Endothelial cell of umbilical vein (primary cell): ENCODE measurements around the gene GGPS1. TPM values are rescaled to one million over a fixed set of nuclear protein-coding genes. Genes with fewer than 3 reads are reported as not detected.

Experiments
- BruUV-seq: library from RNA; stranded (reverse); fragments of 400-500 nt; replicated peaks from 2 replicates; lab custom pipeline; 2021; lab: Mats Ljungman, UMichigan
- CTCF ChIA-PET: fragments of 300-600, 350-600 bp; sonication (Branson Sonifier 250); formaldehyde crosslinking; loops from one replicate; lab custom pipeline; 2021; ENCODE audit warnings: antibody characterized with exemption, inconsistent platforms; lab: Charles Lee
- POLR2A ChIA-PET: fragments of 300-600, 350-600 bp; sonication (Branson Sonifier 250); formaldehyde crosslinking; loops from one replicate; lab custom pipeline; 2021; ENCODE audit warnings: antibody characterized with exemption, inconsistent platforms; lab: Charles Lee
- DNase-seq: peaks from one replicate; pipeline ENCODE4 v3.0.0-alpha.2; 2011; ENCODE audit warnings: low read depth, low spot score
- FAIRE-seq: peaks from 2 replicates; lab custom pipeline; 2011; peaks lifted over from hg19 to GRCh38; lab: Jason Lieb, UNC
- H2AFZ ChIP-seq: 2 replicates; pipeline ENCODE4 v1.6.0; 2012; ENCODE audit warnings: low read depth, low read length, control low read depth, inconsistent platforms
- H3K27ac ChIP-seq: 2 replicates; pipeline ENCODE4 v1.5.1; 2011; ENCODE audit warnings: low read depth, mild to moderate bottlenecking, control low read depth, low read length, moderate library complexity; ENCODE audit not compliant: insufficient read depth
- H3K27me3 ChIP-seq, 2 experiments: 2 replicates each; pipeline versions ENCODE4 v1.6.0 to v1.6.1; 2011; ENCODE audit warnings: low read length in 2 of 2, mixed read lengths in 1 of 2; ENCODE audit not compliant: control insufficient read depth in 2 of 2, insufficient read depth in 2 of 2
- H3K36me3 ChIP-seq, 2 experiments: 2 replicates in 1 of 2; 3 replicates in 1 of 2; pipeline ENCODE4 v1.5.1; 2011; ENCODE audit warnings: low read length in 2 of 2, mild to moderate bottlenecking in 1 of 2, moderate library complexity in 1 of 2; ENCODE audit not compliant: control insufficient read depth in 2 of 2, insufficient read depth in 2 of 2; ENCODE audit errors: extremely low read depth in 1 of 2
- H3K4me1 ChIP-seq: 3 replicates; pipeline ENCODE4 v1.5.1; 2011; ENCODE audit warnings: mild to moderate bottlenecking, low read length; ENCODE audit not compliant: control insufficient read depth, insufficient read depth; ENCODE audit errors: extremely low read depth
- H3K4me2 ChIP-seq: 2 replicates; pipeline ENCODE4 v1.6.1; 2011; ENCODE audit warnings: low read length, control low read depth, mixed read lengths; ENCODE audit not compliant: insufficient read depth
- H3K4me3 ChIP-seq, 3 experiments: fragments of 200-600 bp in 1 of 3; sonication (generic), shearing (Covaris generic) in 1 of 3; replicated peaks in 1 of 3; 2 replicates each; pipeline ENCODE4 v1.5.1; 2011 to 2016; ENCODE audit warnings: control low read depth in 3 of 3, low read length in 3 of 3, mild to moderate bottlenecking in 2 of 3, inconsistent platforms in 1 of 3, low read depth in 1 of 3, moderate library complexity in 1 of 3; ENCODE audit not compliant: insufficient read depth in 1 of 3
- H3K79me2 ChIP-seq: 2 replicates; pipeline ENCODE4 v1.6.0; 2012; ENCODE audit warnings: low read length, inconsistent platforms; ENCODE audit not compliant: control insufficient read depth, insufficient read depth
- H3K9ac ChIP-seq: replicated peaks from 2 replicates; pipeline ENCODE3; 2011; ENCODE audit warnings: low read length, control low read depth; ENCODE audit not compliant: insufficient read depth; ENCODE audit errors: extremely low read depth
- H3K9me1 ChIP-seq: replicated peaks from 3 replicates; pipeline ENCODE4 v1.6.0; 2011; ENCODE audit warnings: mild to moderate bottlenecking, low read length; ENCODE audit not compliant: control insufficient read depth, insufficient read depth; ENCODE audit errors: extremely low read depth
- H3K9me3 ChIP-seq: replicated peaks from 2 replicates; pipeline ENCODE4 v1.5.1; 2012; ENCODE audit warnings: low read length, inconsistent platforms; ENCODE audit not compliant: control insufficient read depth, insufficient read depth
- H4K20me1 ChIP-seq: replicated peaks from 2 replicates; pipeline ENCODE3; 2011; ENCODE audit warnings: mild to moderate bottlenecking, low read length; ENCODE audit not compliant: control insufficient read depth, insufficient read depth; ENCODE audit errors: extremely low read depth
- CTCF ChIP-seq, 2 donors: IDR thresholded peaks; 1 replicate in 1 of 2; 2 replicates in 1 of 2; pipeline ENCODE4 v1.5.1; 2011; ENCODE audit warnings: low read length in 2 of 2, mild to moderate bottlenecking in 2 of 2, moderate library complexity in 2 of 2, control low read depth in 1 of 2, inconsistent platforms in 1 of 2, low read depth in 1 of 2; ENCODE audit not compliant: insufficient read depth in 1 of 2; ENCODE audit errors: extremely low read depth in 1 of 2
- EZH2 ChIP-seq: IDR thresholded peaks from 2 replicates; pipeline ENCODE4 v1.6.1; 2012; ENCODE audit warnings: borderline replicate concordance, low read depth, mild to moderate bottlenecking, moderate library complexity, low read length, inconsistent platforms; ENCODE audit not compliant: severe bottlenecking
- FOS ChIP-seq: IDR thresholded peaks from 2 replicates; pipeline ENCODE4 v1.6.1; 2011; ENCODE audit warnings: mild to moderate bottlenecking, low read length, moderate library complexity, borderline replicate concordance; ENCODE audit not compliant: insufficient read depth
- GATA2 ChIP-seq: IDR thresholded peaks from 2 replicates; pipeline ENCODE4 v1.7.0; 2011; ENCODE audit warnings: low read depth, mild to moderate bottlenecking, moderate library complexity, mixed read lengths, low read length; ENCODE audit not compliant: insufficient read length, insufficient read depth
- JUN ChIP-seq: IDR thresholded peaks from 2 replicates; pipeline ENCODE4 v1.6.1; 2011; ENCODE audit warnings: borderline replicate concordance, low read depth; ENCODE audit not compliant: insufficient read length, insufficient read depth
- MAX ChIP-seq: IDR thresholded peaks from 2 replicates; pipeline ENCODE4 v1.6.1; 2011; ENCODE audit not compliant: insufficient read depth, insufficient read length
- MYC ChIP-seq: IDR thresholded peaks from one replicate; pipeline ENCODE4 v1.6.1; 2011; ENCODE audit warnings: mild to moderate bottlenecking, low read depth, low read length
- POLR2A ChIP-seq: IDR thresholded peaks from 2 replicates; pipeline ENCODE4 v1.6.1; 2012; ENCODE audit warnings: low read depth, mild to moderate bottlenecking, control low read depth, low read length
- POLR2AphosphoS5 ChIP-seq: IDR thresholded peaks from 2 replicates; pipeline ENCODE4 v1.6.1; 2012; ENCODE audit warnings: low read depth, mild to moderate bottlenecking, control low read depth, low read length, moderate library complexity; ENCODE audit not compliant: insufficient read depth
- dilution Hi-C: fragments of 300-500 bp; cut with MboI; formaldehyde crosslinking; loops from one replicate; pipeline ENCODE4 v1.15.0; 2019; ENCODE audit warnings: low sequenced_read_pairs; ENCODE audit not compliant: extremely low pct_ligation_motif_present
- intact Hi-C: fragments of 100-400 bp; cut with micrococcal nuclease; formaldehyde crosslinking; loops from one replicate; pipeline ENCODE4 v1.10.0; 2022
- polyA plus RNA-seq, 4 experiments: library from polyadenylated mRNA; depleted of rRNA in 3 of 4; stranded (reverse) in 3 of 4; unstranded in 1 of 4; fragments of >200 nt; gene quantifications; 2 replicates each; pipeline versions ENCODE4 v1.2.1 to v1.2.3, GENCODE V29; 2011 to 2012; ENCODE audit warnings: missing spikeins in 1 of 4
- total RNA-seq: library from RNA; stranded (reverse); gene quantifications from 2 replicates; pipeline ENCODE4 v1.2.3, GENCODE V29; 2021

Gene GGPS1
- total and polyA plus RNA-seq, 2 donors (not counting 3 experiments of a cell fraction or from before 2014, with no cell fraction given), result 10.7 to 29.5 TPM

DNA sequence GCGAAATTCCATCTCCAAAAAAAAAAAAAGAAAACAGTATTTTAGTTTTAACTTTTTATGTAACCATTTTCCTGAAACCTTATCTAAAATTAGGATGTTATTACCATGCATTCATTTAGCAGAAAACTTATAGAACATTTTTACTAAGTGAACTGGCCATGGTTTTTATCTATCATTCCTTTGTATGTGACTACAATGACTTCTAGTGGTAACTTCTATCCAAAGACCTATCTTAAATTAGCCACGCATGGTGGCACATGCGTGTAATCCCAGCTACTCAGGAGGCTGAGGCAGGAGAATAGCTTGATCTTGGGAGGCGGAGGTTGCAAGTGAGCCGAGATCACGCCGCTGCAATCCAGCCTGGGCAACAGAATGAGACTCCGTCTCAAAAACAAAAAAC is 11.4 kb downstream of the GGPS1 start:
- DNase-seq, result no peak
- no peak overlapping the region for H2AFZ ChIP-seq
- FAIRE-seq, result peak; percentile 49
- CTCF ChIA-PET, result interaction anchor here (1.0 kb wide), 1 partner anchor 77 kb away, joined by 4 read pairs; no protein-coding TSS in a partner anchor
- no peak overlapping the region for H3K9ac ChIP-seq
- dilution Hi-C loops (no loop called here), intact Hi-C loops (no loop called here)
- H3K4me1 ChIP-seq, result no peaks in the 10 kb centered on the region
- H3K36me3 ChIP-seq, result peaks cover 6 to 11% of the 10 kb centered on the region in 2 experiments
- POLR2A ChIA-PET, result no interaction called here
- no peak overlapping the region for H3K4me2 ChIP-seq
- H4K20me1 ChIP-seq, result no peaks in the 10 kb centered on the region
- no peak overlapping the region for H3K27ac ChIP-seq
- no peaks in the 10 kb centered on the region for H3K9me1 ChIP-seq
- no peaks in the 10 kb centered on the region for H3K27me3 ChIP-seq
- H3K9me3 ChIP-seq, result no peaks in the 10 kb centered on the region
- H3K4me3 ChIP-seq, result no peak overlapping the region
- no peaks in the 10 kb centered on the region for H3K79me2 ChIP-seq
- BruUV-seq, result no TSS peak
- no peak for TF ChIP-seq MYC
- TF ChIP-seq POLR2A, result no peak
- TF ChIP-seq JUN, result no peak
- TF ChIP-seq EZH2, result no peak
- no peak for TF ChIP-seq GATA2
- no peak for TF ChIP-seq MAX
- TF ChIP-seq POLR2AphosphoS5, result no peak
- no peak for TF ChIP-seq CTCF (IDR thresholded peaks at IDR 0.05; ENCODE audit: extremely low read depth in 1 of 2, insufficient read depth in 1 of 2, low read depth in 1 of 2, low read length in 2 of 2)
- TF ChIP-seq FOS, result no peak
